Lung microvascular endothelial cell (primary cell): Measurements from ENCODE around the gene IDH3B. TPM values are rescaled to one million over a fixed set of nuclear protein-coding genes. Genes with fewer than 3 reads are reported as not detected.
"Not testable (repeated sequence)": the region's sequence is repeated elsewhere in the genome, so short reads cannot be mapped to it uniquely, and the experiment has no call there.

Experiments
- DNase-seq, 2 donors: peaks; one replicate each; pipeline versions ENCODE4 v3.0.0 to v3.0.0-alpha.2; 2010; ENCODE audit warnings: low read depth in 2 of 2
- total RNA-seq: library from RNA; depleted of rRNA; stranded (reverse); fragments of >200 nt; gene quantifications from 2 replicates; pipeline ENCODE4 v1.2.1, GENCODE V29; 2014

Gene IDH3B
- total RNA-seq, 1 donor from 2014 or later = 95.8 TPM

GRCh38 chr20:2695206-2695983, 31.4 kb upstream of the IDH3B start:
- DNase-seq = no peak

- no peak for DNase-seq
Measured at GRCh38 chr20:2694519-2694918, 30.5 kb upstream of the IDH3B start.

- peak in 1 of 2 donors; percentile 31 for DNase-seq
Measured at GRCh38 chr20:2694008-2694471, 30.0 kb upstream of the IDH3B start.

GRCh38 chr20:2693286-2694007, 29.4 kb upstream of the IDH3B start:
- peak in 1 of 2 donors; percentile 20 for DNase-seq

GRCh38 chr20:2692886-2693285, 28.9 kb upstream of the IDH3B start:
- DNase-seq = peak in 1 of 2 donors; percentile 28

GRCh38 chr20:2692036-2692885, 28.2 kb upstream of the IDH3B start, which contains the start of gene EBF4:
EBF4 (plus strand) TSS chr20:2692780; CDS start chr20:2693646, 866 bp downstream.
- DNase-seq = peak in 1 of 2 donors; percentile 57

GRCh38 chr20:2691663-2692035, 27.6 kb upstream of the IDH3B start:
- no peak for DNase-seq

GRCh38 chr20:2691127-2691526, 27.1 kb upstream of the IDH3B start:
- DNase-seq = no peak

GRCh38 chr20:2690718-2691117, 26.7 kb upstream of the IDH3B start:
- DNase-seq = no peak

- no peak for DNase-seq
Measured at GRCh38 chr20:2690213-2690612, 26.2 kb upstream of the IDH3B start.

- peak; percentile 59 to 64 for DNase-seq
Measured at GRCh38 chr20:2688041-2688591, 24.1 kb upstream of the IDH3B start.

GRCh38 chr20:2687514-2687913, 23.5 kb upstream of the IDH3B start:
- DNase-seq = no peak

- DNase-seq = not testable (repeated sequence)
Measured at GRCh38 chr20:2684817-2685216, 20.8 kb upstream of the IDH3B start.

- DNase-seq = not testable (repeated sequence)
Measured at GRCh38 chr20:2682040-2682439, 18.0 kb upstream of the IDH3B start.

GRCh38 chr20:2680046-2680445, 16.0 kb upstream of the IDH3B start:
- DNase-seq = no peak

- no peak for DNase-seq
Measured at GRCh38 chr20:2673453-2673852, 9.4 kb upstream of the IDH3B start.

- DNase-seq = no peak
Measured at GRCh38 chr20:2672446-2672845, 8.4 kb upstream of the IDH3B start.

GRCh38 chr20:2671977-2672376, 8.0 kb upstream of the IDH3B start:
- no peak for DNase-seq

GRCh38 chr20:2663364-2663886, 591 bp downstream of the IDH3B start:
- no peak for DNase-seq

GRCh38 chr20:2659547-2659946, 4.5 kb downstream of the IDH3B start:
- DNase-seq = no peak
